Osteocyte (in vitro differentiated cells): Measurements from ENCODE around the gene ZNF578. TPM values are rescaled to one million over a fixed set of nuclear protein-coding genes. Genes with fewer than 3 reads are reported as not detected.
"Not testable (repeated sequence)": the region's sequence is repeated elsewhere in the genome, so short reads cannot be mapped to it uniquely, and the experiment has no call there.

Experiments
- DNase-seq: peaks from one replicate; pipeline ENCODE4 v3.0.0; 2021; ENCODE audit warnings: mixed read lengths; ENCODE audit not compliant: unreplicated experiment; ENCODE audit errors: extremely low spot score
- H3K27ac Mint-ChIP-seq: one replicate; pipeline ENCODE4 v1.8.0; 2021; ENCODE audit warnings: mild to moderate bottlenecking, mixed read lengths; ENCODE audit not compliant: unreplicated experiment
- H3K27me3 Mint-ChIP-seq: one replicate; pipeline ENCODE4 v1.8.0; 2021; ENCODE audit warnings: mixed read lengths; ENCODE audit not compliant: unreplicated experiment
- H3K36me3 Mint-ChIP-seq: one replicate; pipeline ENCODE4 v1.8.0; 2021; ENCODE audit warnings: mixed read lengths; ENCODE audit not compliant: unreplicated experiment
- H3K4me1 Mint-ChIP-seq: one replicate; pipeline ENCODE4 v1.8.0; 2021; ENCODE audit warnings: mixed read lengths; ENCODE audit not compliant: unreplicated experiment
- H3K4me3 Mint-ChIP-seq: one replicate; pipeline ENCODE4 v1.8.0; 2021; ENCODE audit warnings: mild to moderate bottlenecking, moderate library complexity, mixed read lengths; ENCODE audit not compliant: unreplicated experiment
- H3K9me3 Mint-ChIP-seq: one replicate; pipeline ENCODE4 v1.8.0; 2021; ENCODE audit warnings: mixed read lengths; ENCODE audit not compliant: unreplicated experiment
- total RNA-seq: library from RNA; stranded (reverse); gene quantifications from 2 replicates; pipeline ENCODE4 v1.2.1, GENCODE V29; 2021
- TF ChIP-seq, protein P1 (sequence below): fragments of 200-600 bp; sonication (generic); IDR thresholded peaks from 2 replicates; pipeline ENCODE4 v1.5.0; 2021; ENCODE audit warnings: antibody characterized with exemption, mild to moderate bottlenecking, moderate library complexity

Gene ZNF578
- total RNA-seq, 1 donor from 2014 or later, result not detected

DNA sequence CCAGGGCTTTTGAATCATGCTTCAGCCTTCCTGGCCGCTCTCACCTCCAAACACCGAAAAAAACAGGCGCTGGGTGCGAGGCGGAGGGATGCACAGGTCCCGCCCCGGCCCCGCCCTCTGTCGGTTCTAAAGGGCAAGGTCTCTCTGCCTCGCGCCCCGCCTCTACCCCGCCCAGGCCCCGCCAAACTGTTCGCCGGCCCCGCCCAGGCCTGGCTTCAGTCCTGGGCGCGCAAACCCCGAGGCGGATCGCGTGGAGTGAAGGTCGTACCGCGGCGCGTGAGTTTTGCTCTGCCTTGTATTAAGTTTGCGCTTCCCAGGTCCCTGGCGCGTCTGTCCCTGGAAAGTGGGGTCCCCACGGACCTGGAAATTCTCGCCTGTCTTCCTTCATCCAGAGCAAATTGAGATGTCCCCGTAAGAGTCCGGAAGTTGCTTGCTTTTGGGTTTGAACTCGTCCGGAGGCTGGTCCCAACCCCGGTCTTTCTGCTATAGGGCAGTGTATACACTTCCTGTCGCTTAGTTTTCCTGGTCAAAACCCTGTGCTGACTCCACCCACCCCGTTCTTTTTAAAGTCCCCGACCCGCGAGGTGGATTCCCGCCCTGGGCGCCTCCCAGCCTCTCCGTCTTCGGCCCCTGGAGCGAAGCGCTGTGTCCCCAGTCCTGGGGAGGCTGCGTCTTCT lies 82.6 kb downstream of the ZNF578 start:
- peak overlapping the region; percentile 88 for H3K4me3 Mint-ChIP-seq
- peak; percentile 90 for DNase-seq
- TF ChIP-seq, protein P1, sequence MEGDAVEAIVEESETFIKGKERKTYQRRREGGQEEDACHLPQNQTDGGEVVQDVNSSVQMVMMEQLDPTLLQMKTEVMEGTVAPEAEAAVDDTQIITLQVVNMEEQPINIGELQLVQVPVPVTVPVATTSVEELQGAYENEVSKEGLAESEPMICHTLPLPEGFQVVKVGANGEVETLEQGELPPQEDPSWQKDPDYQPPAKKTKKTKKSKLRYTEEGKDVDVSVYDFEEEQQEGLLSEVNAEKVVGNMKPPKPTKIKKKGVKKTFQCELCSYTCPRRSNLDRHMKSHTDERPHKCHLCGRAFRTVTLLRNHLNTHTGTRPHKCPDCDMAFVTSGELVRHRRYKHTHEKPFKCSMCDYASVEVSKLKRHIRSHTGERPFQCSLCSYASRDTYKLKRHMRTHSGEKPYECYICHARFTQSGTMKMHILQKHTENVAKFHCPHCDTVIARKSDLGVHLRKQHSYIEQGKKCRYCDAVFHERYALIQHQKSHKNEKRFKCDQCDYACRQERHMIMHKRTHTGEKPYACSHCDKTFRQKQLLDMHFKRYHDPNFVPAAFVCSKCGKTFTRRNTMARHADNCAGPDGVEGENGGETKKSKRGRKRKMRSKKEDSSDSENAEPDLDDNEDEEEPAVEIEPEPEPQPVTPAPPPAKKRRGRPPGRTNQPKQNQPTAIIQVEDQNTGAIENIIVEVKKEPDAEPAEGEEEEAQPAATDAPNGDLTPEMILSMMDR, result peak; percentile 33
- H3K4me1 Mint-ChIP-seq, result peaks cover 18% of the 10 kb centered on the region
- no peaks in the 10 kb centered on the region for H3K27me3 Mint-ChIP-seq
- H3K36me3 Mint-ChIP-seq, result peaks cover 31% of the 10 kb centered on the region
- H3K9me3 Mint-ChIP-seq, result peaks cover 5% of the 10 kb centered on the region
- H3K27ac Mint-ChIP-seq, result peak overlapping the region; percentile 89

GRCh38 chr19:52536448-52536800 lies 83.1 kb downstream of the ZNF578 start:
- Mint-ChIP-seq H3K9me3 (peaks cover 5% of the 10 kb centered on the region), H3K27me3 (no peaks in the 10 kb centered on the region), H3K4me1 (peaks cover 18% of the 10 kb centered on the region), H3K27ac (peak overlapping the region; percentile 89), H3K4me3 (peak overlapping the region; percentile 88), H3K36me3 (peaks cover 33% of the 10 kb centered on the region)
- TF ChIP-seq, protein P1, result no peak
- no peak for DNase-seq

DNA sequence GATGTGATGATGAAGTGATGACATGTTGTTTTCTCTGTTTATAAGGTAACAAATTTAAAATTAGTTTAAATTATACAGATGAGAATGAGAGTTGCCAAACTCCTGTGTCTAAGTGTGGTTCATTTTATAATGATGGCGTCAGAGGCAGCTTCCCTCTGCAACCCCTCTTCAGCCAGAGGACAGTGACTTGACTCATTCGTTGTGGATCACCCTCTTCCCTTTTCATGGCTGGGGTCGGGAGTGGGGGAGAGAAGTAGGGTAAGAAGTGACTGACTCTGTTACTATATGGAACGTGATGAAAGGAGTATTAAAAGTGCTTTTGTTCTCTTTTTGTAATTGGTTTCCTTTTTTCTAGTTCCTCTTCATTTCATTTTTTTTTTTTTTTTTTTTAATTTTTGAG lies 85.5 kb downstream of the ZNF578 start:
- H3K27ac Mint-ChIP-seq, result not testable (repeated sequence)

GRCh38 chr19:52541176-52541575 lies 87.8 kb downstream of the ZNF578 start:
- H3K36me3 Mint-ChIP-seq, result peaks cover 50% of the 10 kb centered on the region
- H3K4me3 Mint-ChIP-seq, result not testable (repeated sequence)

More for the DNA sequence above, 85.5 kb downstream of the ZNF578 start:
- Mint-ChIP-seq H3K9me3 (peaks cover 11% of the 10 kb centered on the region), H3K4me1 (peaks cover 18% of the 10 kb centered on the region), H3K36me3 (peaks cover 38% of the 10 kb centered on the region)
- not testable (repeated sequence) for H3K27me3 Mint-ChIP-seq, DNase-seq, H3K4me3 Mint-ChIP-seq

DNA sequence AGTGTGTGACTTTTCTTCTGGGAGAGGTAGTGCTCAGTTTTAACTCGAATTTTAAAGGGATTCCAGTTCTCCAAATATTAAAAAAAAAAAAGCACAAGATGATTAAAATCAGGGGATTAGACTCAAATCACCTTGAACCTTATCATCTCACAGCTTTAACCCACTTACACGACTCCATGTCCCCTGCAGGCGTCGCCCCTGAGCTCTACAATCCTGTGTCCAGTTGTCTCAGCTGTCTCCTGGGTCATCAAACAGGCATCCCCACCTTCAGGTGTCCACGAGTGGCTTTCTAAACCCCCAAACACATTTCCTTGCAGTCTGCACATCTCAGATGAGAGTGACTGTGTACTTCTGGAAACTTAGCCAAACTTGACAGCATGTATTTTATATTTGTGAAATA lies 88.3 kb downstream of the ZNF578 start:
- DNase-seq, result no peak
- Mint-ChIP-seq H3K27me3 (no peaks in the 10 kb centered on the region), H3K27ac (no peak overlapping the region), H3K4me3 (no peak overlapping the region), H3K36me3 (peaks cover 53% of the 10 kb centered on the region), H3K9me3 (peaks cover 18% of the 10 kb centered on the region), H3K4me1 (peaks cover 2% of the 10 kb centered on the region)
- TF ChIP-seq, protein P1, result no peak

More at GRCh38 chr19:52541176-52541575, 87.8 kb downstream of the ZNF578 start:
- not testable (repeated sequence) for H3K4me1 Mint-ChIP-seq, H3K27me3 Mint-ChIP-seq, DNase-seq, H3K27ac Mint-ChIP-seq
- H3K9me3 Mint-ChIP-seq, result peaks cover 18% of the 10 kb centered on the region

GRCh38 chr19:52542541-52542940 lies 89.2 kb downstream of the ZNF578 start:
- Mint-ChIP-seq H3K36me3 (peaks cover 62% of the 10 kb centered on the region), H3K9me3 (peaks cover 18% of the 10 kb centered on the region)
- not testable (repeated sequence) for H3K4me1 Mint-ChIP-seq, H3K27ac Mint-ChIP-seq, H3K4me3 Mint-ChIP-seq, H3K27me3 Mint-ChIP-seq, DNase-seq
